DND-41 (cell line): Measurements from ENCODE around the gene AGRN.

Experiments used
- EZH2 ChIP-seq: IDR thresholded peaks from 3 replicates; pipeline ENCODE4 v1.6.1; 2012; ENCODE audit warnings: borderline replicate concordance, low read depth, mild to moderate bottlenecking, moderate library complexity, low read length, inconsistent platforms; ENCODE audit not compliant: severe bottlenecking
- TF ChIP-seq, protein P1 (sequence below): IDR thresholded peaks from 2 replicates; pipeline ENCODE4 v1.5.1; 2012; ENCODE audit warnings: borderline replicate concordance, low read length, moderate library complexity, mild to moderate bottlenecking; ENCODE audit not compliant: poor library complexity, severe bottlenecking; ENCODE audit errors: extremely low read depth

DNA sequence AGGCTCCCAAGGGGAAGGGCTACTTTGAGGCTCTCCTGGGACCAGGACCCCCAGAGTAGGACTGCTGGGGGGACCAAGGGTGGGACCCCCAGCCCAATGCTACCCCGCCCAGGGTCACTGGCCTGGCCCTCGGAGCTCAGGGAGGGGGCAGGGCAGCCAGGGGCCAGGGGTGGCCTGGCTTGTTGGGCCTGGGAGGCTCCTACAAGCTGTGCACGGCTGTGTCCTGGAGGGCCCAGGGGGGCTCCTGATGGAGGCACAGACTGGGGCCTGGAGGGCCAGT lies 22.3 kb upstream of the AGRN start:
- TF ChIP-seq, protein P1, sequence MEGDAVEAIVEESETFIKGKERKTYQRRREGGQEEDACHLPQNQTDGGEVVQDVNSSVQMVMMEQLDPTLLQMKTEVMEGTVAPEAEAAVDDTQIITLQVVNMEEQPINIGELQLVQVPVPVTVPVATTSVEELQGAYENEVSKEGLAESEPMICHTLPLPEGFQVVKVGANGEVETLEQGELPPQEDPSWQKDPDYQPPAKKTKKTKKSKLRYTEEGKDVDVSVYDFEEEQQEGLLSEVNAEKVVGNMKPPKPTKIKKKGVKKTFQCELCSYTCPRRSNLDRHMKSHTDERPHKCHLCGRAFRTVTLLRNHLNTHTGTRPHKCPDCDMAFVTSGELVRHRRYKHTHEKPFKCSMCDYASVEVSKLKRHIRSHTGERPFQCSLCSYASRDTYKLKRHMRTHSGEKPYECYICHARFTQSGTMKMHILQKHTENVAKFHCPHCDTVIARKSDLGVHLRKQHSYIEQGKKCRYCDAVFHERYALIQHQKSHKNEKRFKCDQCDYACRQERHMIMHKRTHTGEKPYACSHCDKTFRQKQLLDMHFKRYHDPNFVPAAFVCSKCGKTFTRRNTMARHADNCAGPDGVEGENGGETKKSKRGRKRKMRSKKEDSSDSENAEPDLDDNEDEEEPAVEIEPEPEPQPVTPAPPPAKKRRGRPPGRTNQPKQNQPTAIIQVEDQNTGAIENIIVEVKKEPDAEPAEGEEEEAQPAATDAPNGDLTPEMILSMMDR: no peak
- no peak for TF ChIP-seq EZH2
